GM23248 (cell line): Measurements from ENCODE around the gene MRFAP1.

Experiments used
- EZH2 ChIP-seq: fragments of 200-600 bp; sonication (generic); IDR thresholded peaks from 2 replicates; pipeline ENCODE4 v1.6.1; 2018; ENCODE audit warnings: antibody characterized with exemption, mild to moderate bottlenecking; ENCODE audit not compliant: insufficient read depth, poor library complexity, severe bottlenecking
- EZH2phosphoT487 ChIP-seq: fragments of 200-600 bp; sonication (generic); IDR thresholded peaks from 2 replicates; pipeline ENCODE4 v1.6.1; 2018; ENCODE audit warnings: antibody characterized with exemption, moderate library complexity, mild to moderate bottlenecking, low read depth; ENCODE audit not compliant: insufficient read depth

DNA sequence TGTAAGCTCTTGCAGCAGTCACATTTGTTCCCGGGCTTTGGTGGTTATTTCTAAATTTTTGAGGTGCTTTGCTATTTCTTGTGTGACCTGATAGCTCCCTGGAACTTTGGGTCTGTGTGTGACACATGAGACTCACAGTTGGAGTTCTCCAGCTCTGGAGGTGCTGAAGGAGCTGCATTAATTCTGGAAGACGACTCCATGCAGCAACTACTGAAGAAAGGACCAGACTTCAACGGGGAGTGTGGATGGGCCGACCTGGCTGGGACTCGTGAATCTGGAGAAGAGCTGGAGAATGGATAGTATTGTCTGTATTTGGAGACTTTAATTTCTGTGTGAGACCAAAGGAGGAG is 1.5 kb downstream of the MRFAP1 start:
- TF ChIP-seq EZH2 (no peak), EZH2phosphoT487 (no peak)
